Putamen (tissue), 1 donor: ENCODE results near the gene CDKAL1.

Experiments used
- DNase-seq: peaks from one replicate; pipeline ENCODE4 v3.0.0-alpha.2; 2016; ENCODE audit warnings: low spot score

CDKAL1 gene

GRCh38 chr6:20927130-20927860, 393.0 kb downstream of the CDKAL1 start:
- no peak for DNase-seq

GRCh38 chr6:20929283-20929682, 395.0 kb downstream of the CDKAL1 start:
- DNase-seq, result no peak

GRCh38 chr6:20931093-20931492, 396.8 kb downstream of the CDKAL1 start:
- no peak for DNase-seq

GRCh38 chr6:20931772-20932171, 397.5 kb downstream of the CDKAL1 start:
- DNase-seq, result no peak

GRCh38 chr6:20932284-20932683, 398.0 kb downstream of the CDKAL1 start:
- DNase-seq, result no peak

- DNase-seq, result no peak
These were observed 399.0 kb downstream of the CDKAL1 start for GRCh38 chr6:20933057-20933788.

- DNase-seq, result no peak
These were observed 402.7 kb downstream of the CDKAL1 start for GRCh38 chr6:20936949-20937348.

- no peak for DNase-seq
These were observed 405.0 kb downstream of the CDKAL1 start for GRCh38 chr6:20939161-20939775.

GRCh38 chr6:20943040-20943627, 408.9 kb downstream of the CDKAL1 start:
- no peak for DNase-seq

- no peak for DNase-seq
These were observed 409.7 kb downstream of the CDKAL1 start for GRCh38 chr6:20943922-20944321.

GRCh38 chr6:20946022-20946421, 411.8 kb downstream of the CDKAL1 start:
- no peak for DNase-seq

GRCh38 chr6:20946890-20947289, 412.6 kb downstream of the CDKAL1 start:
- DNase-seq, result no peak

- DNase-seq, result no peak
These were observed 413.7 kb downstream of the CDKAL1 start for GRCh38 chr6:20947977-20948376.

- no peak for DNase-seq
These were observed 414.3 kb downstream of the CDKAL1 start for GRCh38 chr6:20948556-20948955.

- DNase-seq, result no peak
These were observed 414.9 kb downstream of the CDKAL1 start for GRCh38 chr6:20949138-20949537.

GRCh38 chr6:20952699-20953474, 418.6 kb downstream of the CDKAL1 start:
- no peak for DNase-seq

GRCh38 chr6:20954315-20954714, 420.1 kb downstream of the CDKAL1 start:
- no peak for DNase-seq

- DNase-seq, result no peak
These were observed 420.9 kb downstream of the CDKAL1 start for GRCh38 chr6:20955131-20955530.

GRCh38 chr6:20955751-20956150, 421.5 kb downstream of the CDKAL1 start:
- DNase-seq, result no peak

- DNase-seq, result no peak
These were observed 425.8 kb downstream of the CDKAL1 start for GRCh38 chr6:20960067-20960466.

GRCh38 chr6:20965276-20965675, 431.0 kb downstream of the CDKAL1 start:
- no peak for DNase-seq

GRCh38 chr6:20965915-20966314, 431.7 kb downstream of the CDKAL1 start:
- no peak for DNase-seq
